NT2/D1 (cell line): ENCODE data around the gene CX3CL1.

Experiments
- DNase-seq: peaks from one replicate; pipeline ENCODE4 v3.0.0-alpha.2; 2011; ENCODE audit warnings: low read depth, low spot score
- H3K27me3 ChIP-seq: 2 replicates; pipeline ENCODE4 v1.6.0; 2011; ENCODE audit warnings: mild to moderate bottlenecking; ENCODE audit not compliant: insufficient read length, insufficient read depth
- H3K36me3 ChIP-seq: 2 replicates; pipeline ENCODE4 v1.6.1; 2011; ENCODE audit warnings: mild to moderate bottlenecking, low read length, mixed read lengths; ENCODE audit not compliant: insufficient read depth, insufficient read length
- H3K4me1 ChIP-seq: 2 replicates; pipeline ENCODE4 v1.5.1; 2011; ENCODE audit not compliant: insufficient read depth, insufficient read length
- H3K4me3 ChIP-seq: 2 replicates; pipeline ENCODE4 v1.5.1; 2011; ENCODE audit warnings: low read depth; ENCODE audit not compliant: insufficient read length
- H3K9ac ChIP-seq: 2 replicates; pipeline ENCODE4 v1.6.0; 2011; ENCODE audit warnings: low read depth; ENCODE audit not compliant: insufficient read length
- H3K9me3 ChIP-seq: 2 replicates; pipeline ENCODE4 v1.5.1; 2011; ENCODE audit warnings: mild to moderate bottlenecking, low read length; ENCODE audit not compliant: insufficient read depth
- SUZ12 ChIP-seq: IDR thresholded peaks from 2 replicates; pipeline ENCODE4 v1.6.1; 2011; ENCODE audit not compliant: insufficient read length, insufficient read depth; ENCODE audit errors: extremely low read depth
- YY1 ChIP-seq: IDR thresholded peaks from 2 replicates; pipeline ENCODE4 v1.6.1; 2011; ENCODE audit not compliant: insufficient read length, insufficient read depth
- ZNF274 ChIP-seq: IDR thresholded peaks from 2 replicates; pipeline ENCODE4 v1.6.1; 2011; ENCODE audit warnings: mild to moderate bottlenecking, low read depth, low read length

The CX3CL1 gene

DNA sequence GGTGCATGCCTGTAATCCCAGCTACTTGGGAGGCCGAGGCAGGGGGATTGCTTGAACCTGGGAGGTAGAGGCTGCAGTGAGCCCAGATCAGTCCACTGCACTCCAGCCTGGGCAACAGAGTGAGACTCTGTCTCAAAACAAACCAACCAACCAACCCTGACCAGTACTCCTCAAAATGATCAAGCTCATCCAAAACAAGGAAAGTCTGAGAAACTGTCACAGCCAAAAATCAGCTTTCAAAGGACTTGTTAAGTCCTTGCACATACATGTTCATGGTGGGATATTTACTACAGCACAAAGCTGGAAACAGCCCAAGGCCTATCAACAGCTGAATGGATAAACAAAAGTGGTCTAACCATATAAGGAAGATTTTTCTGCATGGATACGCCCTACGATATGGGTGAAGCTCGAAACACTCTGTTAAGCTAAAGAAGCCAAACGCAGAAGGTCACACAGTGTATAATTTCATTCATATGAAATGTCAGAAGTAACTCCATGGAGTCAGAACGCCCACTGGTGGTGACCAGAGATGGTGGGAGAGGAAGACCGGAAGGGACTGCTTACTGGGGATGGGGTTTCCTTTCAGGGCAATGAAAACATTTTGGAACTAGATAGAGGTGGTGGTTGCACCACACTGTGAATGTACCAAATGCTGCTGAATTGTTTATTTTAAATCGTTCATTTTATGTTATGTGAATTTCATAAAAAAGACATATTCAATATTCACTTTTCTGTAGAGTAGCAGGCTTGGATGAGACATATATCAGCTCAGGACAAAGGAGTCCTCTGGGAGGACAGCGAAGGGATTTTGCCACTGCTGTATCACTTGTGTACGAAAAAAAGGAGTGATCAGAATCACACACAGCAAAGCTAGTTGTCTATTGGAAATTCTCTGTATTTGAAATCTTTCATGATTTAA lies 50.0 kb downstream of the CX3CL1 start:
- no peak for DNase-seq
- Histone ChIP-seq H3K9me3 (no peaks in the 10 kb centered on the region), H3K27me3 (no peaks in the 10 kb centered on the region), H3K9ac (no peak overlapping the region), H3K4me3 (no peak overlapping the region), H3K36me3 (peaks cover 10% of the 10 kb centered on the region), H3K4me1 (peaks cover 3% of the 10 kb centered on the region)
- TF ChIP-seq YY1 (no peak), SUZ12 (no peak), ZNF274 (no peak)

- H3K4me1 ChIP-seq: peaks cover 3% of the 10 kb centered on the region
- H3K9ac ChIP-seq: no peak overlapping the region
- no peak for TF ChIP-seq YY1
- TF ChIP-seq ZNF274: no peak
- TF ChIP-seq SUZ12: no peak
- no peak overlapping the region for H3K4me3 ChIP-seq
- H3K36me3 ChIP-seq: peaks cover 18% of the 10 kb centered on the region
- no peaks in the 10 kb centered on the region for H3K9me3 ChIP-seq
- H3K27me3 ChIP-seq: no peaks in the 10 kb centered on the region
- DNase-seq: no peak
Observed at GRCh38 chr16:57423152-57423551, 50.9 kb downstream of the CX3CL1 start.

- Histone ChIP-seq H3K9ac (no peak overlapping the region), H3K9me3 (no peaks in the 10 kb centered on the region), H3K27me3 (no peaks in the 10 kb centered on the region), H3K36me3 (peaks cover 30% of the 10 kb centered on the region), H3K4me1 (no peaks in the 10 kb centered on the region), H3K4me3 (no peak overlapping the region)
- no peak for DNase-seq
- TF ChIP-seq YY1: no peak
- no peak for TF ChIP-seq SUZ12
- TF ChIP-seq ZNF274: no peak
Observed at GRCh38 chr16:57424583-57424982, 52.3 kb downstream of the CX3CL1 start.

- TF ChIP-seq ZNF274 (no peak), SUZ12 (no peak), YY1 (no peak)
Observed at GRCh38 chr16:57426356-57426755, 54.1 kb downstream of the CX3CL1 start.

GRCh38 chr16:57427307-57427706 lies 55.0 kb downstream of the CX3CL1 start:
- Histone ChIP-seq H3K9ac (no peak overlapping the region), H3K27me3 (no peaks in the 10 kb centered on the region), H3K4me3 (no peak overlapping the region), H3K9me3 (no peaks in the 10 kb centered on the region), H3K4me1 (no peaks in the 10 kb centered on the region), H3K36me3 (peaks cover 57% of the 10 kb centered on the region)
- TF ChIP-seq SUZ12 (no peak), YY1 (no peak), ZNF274 (no peak)
- no peak for DNase-seq

More at GRCh38 chr16:57426356-57426755, 54.1 kb downstream of the CX3CL1 start:
- DNase-seq: no peak
- Histone ChIP-seq H3K4me1 (no peaks in the 10 kb centered on the region), H3K36me3 (peaks cover 48% of the 10 kb centered on the region), H3K9ac (no peak overlapping the region), H3K27me3 (no peaks in the 10 kb centered on the region), H3K4me3 (no peak overlapping the region), H3K9me3 (no peaks in the 10 kb centered on the region)

GRCh38 chr16:57427824-57428223 lies 55.5 kb downstream of the CX3CL1 start:
- Histone ChIP-seq H3K4me3 (no peak overlapping the region), H3K9ac (no peak overlapping the region), H3K27me3 (no peaks in the 10 kb centered on the region), H3K9me3 (no peaks in the 10 kb centered on the region), H3K4me1 (no peaks in the 10 kb centered on the region), H3K36me3 (peaks cover 62% of the 10 kb centered on the region)
- TF ChIP-seq SUZ12 (no peak), YY1 (no peak), ZNF274 (no peak)
- no peak for DNase-seq

GRCh38 chr16:57430955-57431354 lies 58.7 kb downstream of the CX3CL1 start:
- Histone ChIP-seq H3K36me3 (peaks cover 92% of the 10 kb centered on the region), H3K27me3 (no peaks in the 10 kb centered on the region), H3K9me3 (no peaks in the 10 kb centered on the region), H3K9ac (no peak overlapping the region), H3K4me1 (no peaks in the 10 kb centered on the region), H3K4me3 (no peak overlapping the region)
- no peak for DNase-seq
- TF ChIP-seq SUZ12: no peak
- TF ChIP-seq ZNF274: no peak
- TF ChIP-seq YY1: no peak
